GM12878 (cell line): ENCODE data around the gene PHF21B. TPM values are rescaled to one million over a fixed set of nuclear protein-coding genes. Genes with fewer than 3 reads are reported as not detected.

Experiments
- ATAC-seq: fragments of 200-7000 bp; cut with Tn5 transposase; 3 replicates; pipeline ENCODE4 v1.9.1; 2020; ENCODE audit warnings: mild to moderate bottlenecking, moderate library complexity
- BruUV-seq: library from RNA; stranded (reverse); fragments of 400-500 nt; replicated peaks from 2 replicates; lab custom pipeline; 2021; lab: Mats Ljungman, UMichigan
- CTCF ChIA-PET: fragments of 300-600 bp; sonication (Branson Sonifier 250); formaldehyde crosslinking; extraction: SDS; loops from one replicate; lab custom pipeline; 2021; ENCODE audit warnings: inconsistent platforms; lab: Yijun Ruan, JAX
- POLR2A ChIA-PET: fragments of 350-600 bp; formaldehyde crosslinking; extraction: SDS; loops from one replicate; lab custom pipeline; 2021; ENCODE audit warnings: inconsistent platforms; lab: Charles Lee
- RAD21 ChIA-PET: fragments of 300-600 bp; sonication (Branson Sonifier 250); formaldehyde crosslinking; loops from one replicate; lab custom pipeline; 2023; ENCODE audit warnings: antibody characterized with exemption; ENCODE audit not compliant: unreplicated experiment; lab: Charles Lee
- SMC1A ChIA-PET: fragments of 300-600 bp; sonication (Branson Sonifier 250); formaldehyde crosslinking; loops from one replicate; lab custom pipeline; 2023; ENCODE audit not compliant: unreplicated experiment, uncharacterized antibody; lab: Charles Lee
- DNase-seq: peaks from one replicate; pipeline ENCODE4 v3.0.0-alpha.2; 2011; ENCODE audit warnings: low read depth, low spot score
- FAIRE-seq: peaks from 3 replicates; lab custom pipeline; 2011; peaks lifted over from hg19 to GRCh38; lab: Jason Lieb, UNC
- H2AFZ ChIP-seq: 2 replicates; pipeline ENCODE4 v1.6.0; 2011; ENCODE audit warnings: low read depth, low read length, control low read depth; ENCODE audit not compliant: control insufficient read depth
- H3K27ac ChIP-seq: 2 replicates; pipeline ENCODE4 v1.5.1; 2011; ENCODE audit warnings: control low read depth; ENCODE audit not compliant: control insufficient read depth, insufficient read depth
- H3K27me3 ChIP-seq, 2 experiments: replicated peaks in 1 of 2; 2 replicates each; pipeline versions ENCODE4 v1.6.0 to v1.6.1; 2011; ENCODE audit warnings: low read length in 1 of 2; ENCODE audit not compliant: control insufficient read depth in 2 of 2, insufficient read depth in 2 of 2
- H3K36me3 ChIP-seq, 2 experiments: 2 replicates each; pipeline ENCODE4 v1.5.1; 2011; ENCODE audit warnings: low read length in 1 of 2; ENCODE audit not compliant: control insufficient read depth in 2 of 2, insufficient read depth in 2 of 2
- H3K4me1 ChIP-seq: 2 replicates; pipeline ENCODE4 v1.6.1; 2011; ENCODE audit warnings: mild to moderate bottlenecking, low read length, moderate library complexity, mixed read lengths; ENCODE audit not compliant: control insufficient read depth, insufficient read depth
- H3K4me2 ChIP-seq: 2 replicates; pipeline ENCODE4 v1.6.0; 2011; ENCODE audit warnings: control low read depth; ENCODE audit not compliant: control insufficient read depth, insufficient read depth
- H3K4me3 ChIP-seq: fragments of 200-600 bp; sonication (generic); 2 replicates; pipeline ENCODE4 v1.5.1; 2016
- H3K79me2 ChIP-seq: 2 replicates; pipeline ENCODE4 v1.6.0; 2011; ENCODE audit warnings: low read length; ENCODE audit not compliant: control insufficient read depth, insufficient read depth
- H3K9ac ChIP-seq: 2 replicates; pipeline ENCODE4 v1.8.0; 2011; ENCODE audit warnings: low read length, control low read depth, mixed read lengths; ENCODE audit not compliant: control insufficient read depth, insufficient read depth
- H3K9me3 ChIP-seq: replicated peaks from 3 replicates; pipeline ENCODE4 v1.5.1; 2011; ENCODE audit warnings: mild to moderate bottlenecking, low read length; ENCODE audit not compliant: control insufficient read depth, insufficient read depth
- H4K20me1 ChIP-seq: 2 replicates; pipeline ENCODE4 v1.6.0; 2011; ENCODE audit not compliant: control insufficient read depth, insufficient read depth
- CHD2 ChIP-seq: IDR thresholded peaks from 2 replicates; pipeline ENCODE4 v1.6.1; 2011; ENCODE audit warnings: low read depth, low read length, improper control_type of control experiment, borderline replicate concordance
- NR2C2 ChIP-seq: IDR thresholded peaks from 2 replicates; pipeline ENCODE4 v1.6.1; 2011; ENCODE audit warnings: borderline replicate concordance, low read depth; ENCODE audit not compliant: control insufficient read depth, insufficient read length
- RAD51 ChIP-seq: fragments of 450-650 bp; IDR thresholded peaks from 2 replicates; pipeline ENCODE4 v1.6.1; 2016; ENCODE audit warnings: moderate library complexity, mild to moderate bottlenecking, inconsistent platforms
- RCOR1 ChIP-seq: conservative IDR thresholded peaks from 2 replicates; pipeline ENCODE4 v1.6.1; 2012; ENCODE audit warnings: low read depth, low read length, improper control_type of control experiment
- TCF7 ChIP-seq: IDR thresholded peaks from 2 replicates; pipeline ENCODE4 v1.6.1; 2014; ENCODE audit warnings: antibody characterized with exemption, borderline replicate concordance
- WGBS: methylation state at CpG from one replicate; pipeline ENCODE4 v1.1.6; 2016; ENCODE audit warnings: low lambda C conversion rate; ENCODE audit not compliant: insufficient replicate concordance, insufficient coverage; ENCODE audit errors: missing lambda C conversion rate; 5-methylcytosine and 5-hydroxymethylcytosine counted together
- in situ Hi-C: fragments of 300-500 bp; cut with MboI; formaldehyde crosslinking; loops from 9 replicates; pipeline ENCODE4 v1.14.3; 2018; ENCODE audit warnings: mixed read lengths
- intact Hi-C: fragments of 100-400 bp; cut with micrococcal nuclease; formaldehyde crosslinking; loops from one replicate; pipeline ENCODE4 v1.14.2; 2022; ENCODE audit not compliant: unreplicated experiment
- polyA plus RNA-seq, 11 experiments: library from polyadenylated mRNA; depleted of rRNA in 4 of 11; unstranded in 6 of 11; stranded (reverse) in 5 of 11; fragments of >200 nt; fragmentation: Nextera tagmentation in 4 of 11; fragmentation: Illumina TruSeq in 1 of 11; extraction: Ambion mirVana in 4 of 11; extraction: Trizol in 1 of 11; gene quantifications; 1 replicate in 1 of 11; 2 replicates in 10 of 11; pipeline versions ENCODE4 v1.2.1 to v1.2.3, GENCODE V29; 2011 to 2016; ENCODE audit warnings: inconsistent platforms in 2 of 11, missing spikeins in 2 of 11, low read depth in 1 of 11
- total RNA-seq, 4 experiments: library from RNA; depleted of rRNA in 3 of 4; stranded (reverse); fragments of >200 nt in 3 of 4; fragmentation: Illumina TruSeq in 1 of 4; extraction: Trizol in 1 of 4; gene quantifications; 2 replicates each; pipeline versions ENCODE4 v1.2.1 to v1.2.3, GENCODE V29; 2013 to 2021
- TF ChIP-seq, protein P1 (sequence below): fragments of 450-650 bp; formaldehyde crosslinking; IDR thresholded peaks from 2 replicates; pipeline ENCODE4 v1.4.0; 2022; ENCODE audit warnings: mild to moderate bottlenecking, moderate library complexity

Gene PHF21B
- total and polyA plus RNA-seq, 10 of the 15 experiments (the other 5 are each of a cell fraction or from before 2014, with no cell fraction given), result 0.03 to 0.35 TPM; not detected in 8

DNA sequence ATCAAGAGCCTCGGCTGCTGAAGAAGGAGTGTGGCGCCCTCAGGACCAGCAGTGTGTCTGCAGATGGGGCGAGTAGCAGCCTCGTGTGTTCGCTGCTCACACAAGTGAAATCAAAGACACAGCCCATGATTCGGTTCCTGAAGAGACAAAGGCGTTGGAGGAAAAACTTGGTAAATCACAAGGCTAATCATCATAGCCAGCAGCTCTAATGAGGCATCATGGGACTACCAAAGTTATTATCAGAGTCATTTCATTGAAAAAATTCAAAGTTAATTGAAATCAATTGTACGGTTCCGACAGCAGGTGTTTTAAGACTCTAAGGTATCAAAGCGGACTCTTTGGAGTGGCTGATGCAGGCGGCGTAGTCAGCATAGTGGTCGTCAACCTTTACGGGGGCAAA, 9.5 kb downstream of the PHF21B start:
- no peak overlapping the region for H3K9ac ChIP-seq
- no peaks in the 10 kb centered on the region for H4K20me1 ChIP-seq
- RAD21 ChIA-PET, result no interaction called here
- CTCF ChIA-PET, result interaction anchor here (1.4 kb wide), 1 partner anchor 23 kb away, joined by 5 read pairs; no protein-coding TSS in a partner anchor
- in situ Hi-C loops, result no loop called here
- SMC1A ChIA-PET, result no interaction called here
- no peaks in the 10 kb centered on the region for H3K4me1 ChIP-seq
- POLR2A ChIA-PET, result no interaction called here
- no peak for ATAC-seq
- no TSS peak for BruUV-seq
- no peaks in the 10 kb centered on the region; a peak in 1 of 4 replicates for H3K27me3 ChIP-seq
- DNase-seq, result no peak
- no peaks in the 10 kb centered on the region; the same call in 2 of the 3 replicates for H3K9me3 ChIP-seq
- no peak overlapping the region for H3K4me3 ChIP-seq
- no peak overlapping the region for H2AFZ ChIP-seq
- no peak for TF ChIP-seq RCOR1
- TF ChIP-seq, protein P1, sequence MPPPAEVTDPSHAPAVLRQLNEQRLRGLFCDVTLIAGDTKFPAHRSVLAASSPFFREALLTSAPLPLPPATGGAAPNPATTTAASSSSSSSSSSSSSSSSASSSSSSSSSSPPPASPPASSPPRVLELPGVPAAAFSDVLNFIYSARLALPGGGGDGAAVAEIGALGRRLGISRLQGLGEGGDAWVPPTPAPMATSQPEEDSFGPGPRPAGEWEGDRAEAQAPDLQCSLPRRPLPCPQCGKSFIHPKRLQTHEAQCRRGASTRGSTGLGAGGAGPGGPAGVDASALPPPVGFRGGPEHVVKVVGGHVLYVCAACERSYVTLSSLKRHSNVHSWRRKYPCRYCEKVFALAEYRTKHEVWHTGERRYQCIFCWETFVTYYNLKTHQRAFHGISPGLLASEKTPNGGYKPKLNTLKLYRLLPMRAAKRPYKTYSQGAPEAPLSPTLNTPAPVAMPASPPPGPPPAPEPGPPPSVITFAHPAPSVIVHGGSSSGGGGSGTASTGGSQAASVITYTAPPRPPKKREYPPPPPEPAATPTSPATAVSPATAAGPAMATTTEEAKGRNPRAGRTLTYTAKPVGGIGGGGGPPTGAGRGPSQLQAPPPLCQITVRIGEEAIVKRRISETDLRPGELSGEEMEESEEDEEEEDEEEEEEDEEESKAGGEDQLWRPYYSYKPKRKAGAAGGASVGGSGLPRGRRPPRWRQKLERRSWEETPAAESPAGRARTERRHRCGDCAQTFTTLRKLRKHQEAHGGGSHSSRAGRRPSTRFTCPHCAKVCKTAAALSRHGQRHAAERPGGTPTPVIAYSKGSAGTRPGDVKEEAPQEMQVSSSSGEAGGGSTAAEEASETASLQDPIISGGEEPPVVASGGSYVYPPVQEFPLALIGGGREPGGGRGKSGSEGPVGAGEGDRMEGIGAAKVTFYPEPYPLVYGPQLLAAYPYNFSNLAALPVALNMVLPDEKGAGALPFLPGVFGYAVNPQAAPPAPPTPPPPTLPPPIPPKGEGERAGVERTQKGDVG, result no peak
- no peak for TF ChIP-seq TCF7
- TF ChIP-seq NR2C2, result no peak
- no peak for TF ChIP-seq RAD51
- TF ChIP-seq CHD2, result no peak
- no peaks in the 10 kb centered on the region for H3K79me2 ChIP-seq
- intact Hi-C loops, result no loop called here
- WGBS, result 42% methylated on average over 14 of the region's 14 CpGs
- no peak for FAIRE-seq
- H3K4me2 ChIP-seq, result no peak overlapping the region
- H3K27ac ChIP-seq, result no peak overlapping the region
- H3K36me3 ChIP-seq, result no peaks in the 10 kb centered on the region
